Head of caudate nucleus (tissue), 42 donors: ENCODE results near the gene OPCML.
A peak's percentile ranks its signal among the peaks of the same experiment; 100 is the strongest.

ENCODE experiments used
- DNase-seq, 42 donors: peaks; one replicate each; pipeline versions ENCODE4 v3.0.0 to v3.0.0-alpha.2; 2020 to 2021; ENCODE audit warnings: mixed read lengths in 7 of 42
- intact Hi-C: fragments of 100-400 bp; cut with DNase I; formaldehyde crosslinking; loops from one replicate; pipeline ENCODE4 v1.15.0; 2022

OPCML gene

GRCh38 chr11:132459736-132460135, 1072.6 kb downstream of the OPCML start:
- DNase-seq, result no peak
- intact Hi-C loops, result no loop called here

GRCh38 chr11:132457445-132457844, 1074.9 kb downstream of the OPCML start:
- DNase-seq, result no peak
- intact Hi-C loops, result no loop called here

DNA sequence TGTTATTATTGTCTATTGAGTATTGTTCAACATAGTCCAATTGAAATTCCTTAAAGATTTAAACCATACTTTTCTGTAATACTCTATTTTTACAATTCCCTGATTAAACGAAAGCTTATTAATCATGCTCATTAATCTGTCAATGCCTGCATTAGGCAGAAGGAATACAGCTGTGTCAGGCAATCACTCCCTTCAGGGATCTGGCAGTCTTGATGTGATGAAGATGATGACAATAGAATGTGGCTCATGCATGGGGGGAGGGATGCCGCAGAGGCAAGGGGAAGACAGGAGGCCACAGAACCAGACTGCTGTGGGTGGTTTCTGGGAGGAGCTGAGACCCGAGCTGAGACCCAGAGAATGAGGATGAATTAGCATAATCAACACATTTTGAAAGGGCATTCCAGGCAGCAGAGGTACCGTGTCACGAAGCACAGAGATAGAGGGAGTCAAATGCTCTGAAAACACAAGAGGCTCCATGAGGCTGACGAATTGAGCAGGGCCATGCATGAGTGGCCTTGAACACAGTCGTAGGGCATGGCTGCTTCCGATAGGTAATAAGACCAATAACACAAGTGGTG, 1075.5 kb downstream of the OPCML start:
- DNase-seq, result no peak
- intact Hi-C loops, result no loop called here

DNA sequence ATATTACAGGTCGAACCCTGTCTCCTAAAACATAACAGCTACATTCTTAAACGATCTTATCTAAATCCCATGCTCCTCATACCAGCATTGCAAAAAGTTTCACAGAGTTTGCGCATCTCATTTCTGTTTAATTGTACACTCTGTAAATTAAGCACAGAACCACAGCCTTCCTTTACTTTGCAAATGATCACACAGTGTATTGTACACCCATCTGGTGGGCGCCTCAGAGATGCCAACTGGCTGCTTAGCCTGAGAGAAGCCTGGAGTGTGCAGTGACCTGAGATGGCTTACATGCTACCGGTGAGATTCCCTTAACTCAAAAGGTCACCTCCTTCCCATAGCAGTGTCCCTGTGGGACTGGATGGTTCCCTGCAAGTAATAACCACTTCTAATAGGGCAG, 1077.3 kb downstream of the OPCML start:
- intact Hi-C loops, result no loop called here
- no peak for DNase-seq

GRCh38 chr11:132453406-132453805, 1078.9 kb downstream of the OPCML start:
- intact Hi-C loops, result no loop called here
- DNase-seq, result no peak

- DNase-seq, result no peak
- intact Hi-C loops, result no loop called here
Measured at GRCh38 chr11:132452616-132453015, 1079.7 kb downstream of the OPCML start.

GRCh38 chr11:132451942-132452601, 1080.2 kb downstream of the OPCML start:
- intact Hi-C loops, result no loop called here
- DNase-seq, result no peak

GRCh38 chr11:132450631-132451030, 1081.7 kb downstream of the OPCML start:
- intact Hi-C loops, result no loop called here
- no peak for DNase-seq

GRCh38 chr11:132448334-132448995, 1083.8 kb downstream of the OPCML start:
- DNase-seq, result no peak
- intact Hi-C loops, result no loop called here

GRCh38 chr11:132447761-132448160, 1084.5 kb downstream of the OPCML start:
- DNase-seq, result no peak
- intact Hi-C loops, result no loop called here

DNA sequence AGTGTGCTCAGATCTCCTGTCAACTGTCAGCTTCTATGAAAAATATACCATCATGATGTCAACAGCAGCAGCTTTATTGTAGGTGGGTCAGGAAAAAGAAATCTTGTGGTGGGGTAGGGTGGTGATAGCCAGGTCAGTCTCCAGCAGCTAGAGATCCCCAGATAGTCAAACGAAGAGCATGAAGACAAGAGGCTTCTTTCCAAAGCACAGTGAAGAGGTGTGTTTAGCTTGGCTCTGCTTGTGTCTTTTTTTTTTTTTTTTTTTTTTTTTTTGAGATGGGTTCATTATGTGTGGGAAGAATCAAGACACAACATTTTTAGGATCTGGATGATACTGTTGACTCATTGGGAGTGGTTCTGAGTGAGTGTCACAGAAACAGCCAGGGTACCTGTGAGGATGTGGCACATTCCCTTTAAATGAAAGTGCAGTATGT, 1086.4 kb downstream of the OPCML start:
- intact Hi-C loops, result no loop called here
- DNase-seq, result peak in 14 of 42 donors; percentile 5 to 61 (median 19)

GRCh38 chr11:132444911-132445310, 1087.4 kb downstream of the OPCML start:
- peak in 18 of 42 donors; percentile 4 to 66 (median 19) for DNase-seq
- intact Hi-C loops, result no loop called here

DNA sequence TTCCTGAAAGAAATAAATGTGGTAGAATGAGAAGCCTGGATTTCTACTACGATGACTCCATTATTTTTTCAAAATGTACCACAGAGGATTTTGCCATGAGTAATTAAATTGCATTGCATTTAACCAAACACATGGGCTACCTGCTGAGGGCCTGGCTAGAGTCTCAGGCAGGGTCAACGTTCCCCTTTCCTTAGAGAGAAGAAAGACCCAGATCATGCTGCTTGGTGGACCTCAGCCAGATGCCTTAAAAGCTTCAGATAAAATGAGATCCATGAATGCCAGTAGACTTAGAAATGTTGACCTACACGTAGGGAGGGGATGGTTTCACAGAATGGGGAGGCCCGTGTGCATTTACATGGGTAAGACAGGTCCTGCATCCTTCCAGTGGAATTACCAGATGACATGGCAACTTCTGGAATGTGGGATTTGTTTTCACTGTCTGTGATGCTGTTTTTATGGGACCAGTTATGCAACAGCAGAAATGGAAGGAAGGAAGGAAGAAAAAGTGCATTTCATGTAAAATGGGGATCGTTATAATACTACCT, 1092.5 kb downstream of the OPCML start:
- intact Hi-C loops, result no loop called here
- no peak for DNase-seq

GRCh38 chr11:132438418-132438817, 1093.9 kb downstream of the OPCML start:
- intact Hi-C loops, result no loop called here
- DNase-seq, result no peak

GRCh38 chr11:132430429-132431062, 1101.8 kb downstream of the OPCML start:
- intact Hi-C loops, result no loop called here
- no peak for DNase-seq

DNA sequence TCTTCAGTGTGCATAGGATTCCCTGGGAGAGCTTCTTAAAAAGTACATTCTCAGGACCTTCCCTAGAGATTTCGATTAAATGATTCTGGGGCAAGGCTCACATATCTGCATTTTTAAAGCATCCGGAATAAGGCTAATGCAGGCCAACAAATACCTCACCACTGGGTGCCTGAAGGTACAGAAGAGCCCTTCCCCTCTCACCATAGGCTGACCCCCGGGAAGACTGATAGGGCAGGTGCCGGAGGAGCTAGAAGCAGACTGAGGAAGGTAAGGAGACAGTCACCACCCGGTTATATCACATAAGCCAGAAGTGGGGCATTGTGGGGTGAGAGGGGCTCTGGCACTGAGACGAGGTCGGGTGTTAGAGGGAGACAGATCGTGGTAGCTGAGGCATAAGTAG, 1102.6 kb downstream of the OPCML start:
- intact Hi-C loops, result no loop called here
- DNase-seq, result no peak

- intact Hi-C loops, result no loop called here
- DNase-seq, result no peak
Measured at GRCh38 chr11:132427611-132428010, 1104.7 kb downstream of the OPCML start.

GRCh38 chr11:132424433-132424832, 1107.9 kb downstream of the OPCML start:
- intact Hi-C loops, result no loop called here
- no peak for DNase-seq

DNA sequence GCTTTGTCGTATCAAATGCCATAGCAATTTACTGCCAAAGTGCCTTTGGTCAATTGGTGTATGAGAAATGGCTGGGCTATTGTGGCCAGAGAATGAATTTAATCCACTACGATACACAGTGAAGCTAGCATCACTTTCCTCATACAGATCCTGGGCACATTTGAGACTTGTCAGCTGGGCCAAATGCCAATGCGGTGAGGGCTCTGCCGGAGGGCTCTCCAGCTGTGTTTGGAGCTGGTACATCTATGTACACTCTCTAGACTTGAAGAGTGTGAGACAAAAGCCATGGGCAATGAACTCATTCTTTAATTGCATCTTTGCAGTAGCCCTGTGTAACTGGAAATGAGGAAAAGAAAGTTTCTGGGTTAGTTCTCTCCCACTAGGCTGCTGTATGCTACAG, 1109.0 kb downstream of the OPCML start:
- DNase-seq, result no peak
- intact Hi-C loops, result no loop called here

DNA sequence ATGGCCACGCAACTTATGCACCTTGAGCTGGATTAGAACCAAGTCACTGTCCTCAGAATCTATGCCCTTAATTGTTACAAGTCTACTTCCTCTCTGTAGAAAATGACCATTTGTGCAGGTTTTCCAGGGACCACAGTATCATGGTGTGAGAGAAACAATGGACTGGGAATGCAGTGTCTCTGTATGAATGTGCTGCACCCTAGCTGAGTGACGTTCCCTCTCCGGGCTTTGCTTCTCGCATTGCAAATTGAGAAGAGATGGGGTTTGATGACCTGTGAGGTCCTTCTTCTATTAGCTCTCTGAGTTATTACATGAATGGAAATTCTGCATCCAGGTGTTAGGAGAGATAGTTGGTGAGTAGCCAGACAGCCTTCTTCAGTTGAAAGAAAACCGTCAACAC, 1109.6 kb downstream of the OPCML start:
- intact Hi-C loops, result no loop called here
- no peak for DNase-seq
